Measurements from ENCODE around the gene KATNB1. TPM values are rescaled to one million over a fixed set of nuclear protein-coding genes. Genes with fewer than 3 reads are reported as not detected.
A peak's percentile ranks its signal among the peaks of the same experiment; 100 is the strongest.

The KATNB1 gene
- polyA plus RNA-seq, 1 of the 3 experiments (the other 2 are of a cell fraction) = 43.7 TPM

GRCh38 chr16:57764341-57765159, 29.0 kb downstream of the KATNB1 start (continued):
- TF ChIP-seq FOSL2 (IDR thresholded peaks at IDR 0.05; ENCODE audit: borderline replicate concordance, low read depth) (peak; percentile 81; the same call in 1 of the 2 replicates), RXRA (IDR thresholded peaks at IDR 0.05; ENCODE audit: borderline replicate concordance, low read depth) (no peak), REST (IDR thresholded peaks at IDR 0.05; ENCODE audit: low read depth, low read length) (no peak), USF2 (IDR thresholded peaks at IDR 0.05; ENCODE audit: borderline replicate concordance, low read depth, low read length) (no peak), MXI1 (IDR thresholded peaks at IDR 0.05; ENCODE audit: low read depth, low read length) (peak; percentile 14; the same call in 1 of the 2 replicates), USF1 (IDR thresholded peaks at IDR 0.05; ENCODE audit: borderline replicate concordance, low read depth) (peak; percentile 77; the same call in 1 of the 2 replicates), PBX3 (IDR thresholded peaks at IDR 0.05) (peak; percentile 73), IRF3 (IDR thresholded peaks at IDR 0.05; ENCODE audit: low read depth, low read length) (no peak), NFIC (IDR thresholded peaks at IDR 0.05; ENCODE audit: borderline replicate concordance) (no peak), GABPA (IDR thresholded peaks at IDR 0.05; ENCODE audit: low read depth) (no peak), RFX5 (IDR thresholded peaks at IDR 0.05; ENCODE audit: low read length) (no peak), TEAD4 (IDR thresholded peaks at IDR 0.05; ENCODE audit: borderline replicate concordance, insufficient read depth) (no peak), EZH2phosphoT487 (IDR thresholded peaks at IDR 0.05; ENCODE audit: borderline replicate concordance, low read depth) (no peak), CTCF (IDR thresholded peaks at IDR 0.05) (no peak), MEF2A (IDR thresholded peaks at IDR 0.05; ENCODE audit: borderline replicate concordance, low read depth) (no peak), TAF1 (IDR thresholded peaks at IDR 0.05; ENCODE audit: borderline replicate concordance, low read depth, low read length) (peak; percentile 34; the same call in 1 of the 2 replicates), FOXM1 (IDR thresholded peaks at IDR 0.05; ENCODE audit: low read depth) (no peak)
